Activated CD4-positive, alpha-beta T cell treated with anti-CD3 and anti-CD28 coated beads for 48 hours (primary cell): ENCODE measurements around the gene LMTK3.

Experiments
- DNase-seq: peaks from one replicate; pipeline ENCODE4 v3.0.0-alpha.2; 2020

The LMTK3 gene

GRCh38 chr19:48468772-48469288 is 42.8 kb downstream of the LMTK3 start:
- peak; percentile 100 for DNase-seq

- DNase-seq, result no peak
Observed at GRCh38 chr19:48466561-48467325, 44.9 kb downstream of the LMTK3 start.

- DNase-seq, result no peak
Observed at GRCh38 chr19:48465215-48465614, 46.4 kb downstream of the LMTK3 start.

GRCh38 chr19:48461982-48462655 is 49.5 kb downstream of the LMTK3 start:
- DNase-seq, result peak; percentile 49

- no peak for DNase-seq
Observed at GRCh38 chr19:48461651-48461981, 50.0 kb downstream of the LMTK3 start.

GRCh38 chr19:48458016-48458415 is 53.6 kb downstream of the LMTK3 start:
- DNase-seq, result no peak

GRCh38 chr19:48456864-48457263 is 54.8 kb downstream of the LMTK3 start:
- no peak for DNase-seq

- no peak for DNase-seq
Observed at GRCh38 chr19:48455908-48456562, 55.6 kb downstream of the LMTK3 start.

GRCh38 chr19:48455171-48455907 is 56.3 kb downstream of the LMTK3 start, which contains the start of gene KCNJ14:
Gene KCNJ14, plus strand, starts transcription at chr19:48455574. Its CDS starts 6,151 bp downstream, at chr19:48461725.
- no peak for DNase-seq

GRCh38 chr19:48454150-48454730 is 57.4 kb downstream of the LMTK3 start:
- DNase-seq, result no peak

GRCh38 chr19:48452289-48453190 is 59.1 kb downstream of the LMTK3 start:
- no peak for DNase-seq

GRCh38 chr19:48451624-48452023 is 60.0 kb downstream of the LMTK3 start:
- DNase-seq, result no peak

GRCh38 chr19:48450863-48451262 is 60.8 kb downstream of the LMTK3 start:
- DNase-seq, result no peak

GRCh38 chr19:48450441-48450840 is 61.2 kb downstream of the LMTK3 start:
- no peak for DNase-seq

GRCh38 chr19:48448563-48448962 is 63.1 kb downstream of the LMTK3 start:
- no peak for DNase-seq

GRCh38 chr19:48446579-48446978 is 65.1 kb downstream of the LMTK3 start:
- no peak for DNase-seq

GRCh38 chr19:48445606-48446481 is 65.8 kb downstream of the LMTK3 start, which contains the start of gene GRWD1:
Gene GRWD1, plus strand, starts transcription at chr19:48445983. Its CDS starts 23 bp downstream, at chr19:48446006.
- peak; percentile 97 for DNase-seq

- DNase-seq, result no peak
Observed at GRCh38 chr19:48445256-48445605, 66.4 kb downstream of the LMTK3 start.

- no peak for DNase-seq
Observed at GRCh38 chr19:48444936-48445200, 66.8 kb downstream of the LMTK3 start.

- DNase-seq, result no peak
Observed at GRCh38 chr19:48444129-48444935, 67.3 kb downstream of the LMTK3 start.
